HCT116 (cell line): ENCODE results near the gene FAM120A. TPM values are rescaled to one million over a fixed set of nuclear protein-coding genes. Genes with fewer than 3 reads are reported as not detected.

Experiments used
- ATAC-seq: fragments of 200-7000 bp; cut with Tn5 transposase; 2 replicates; pipeline ENCODE4 v1.9.1; 2020; ENCODE audit warnings: mild to moderate bottlenecking, moderate library complexity
- BruUV-seq: library from RNA; stranded (reverse); fragments of 400-500 nt; replicated peaks from 2 replicates; lab custom pipeline; 2021; lab: Mats Ljungman, UMichigan
- CTCF ChIA-PET: fragments of 300-600 bp; sonication (Branson Sonifier 250); formaldehyde crosslinking; loops from one replicate; lab custom pipeline; 2021; ENCODE audit warnings: antibody characterized with exemption; lab: Charles Lee
- POLR2A ChIA-PET: fragments of 300-600, 350-600 bp; sonication (Branson Sonifier 250); formaldehyde crosslinking; loops from one replicate; lab custom pipeline; 2021; ENCODE audit warnings: antibody characterized with exemption; lab: Charles Lee
- RAD21 ChIA-PET, 2 experiments: fragments of 300-600 bp; sonication (Branson Sonifier 250); formaldehyde crosslinking; loops; one replicate each; lab custom pipeline; 2023; ENCODE audit warnings: low total read pairs in 2 of 2; ENCODE audit not compliant: uncharacterized antibody in 2 of 2, unreplicated experiment in 2 of 2, low non-redundant PET in 1 of 2; lab: Charles Lee
- DNase-seq: peaks from one replicate; pipeline ENCODE4 v3.0.0-alpha.2; 2010; ENCODE audit warnings: low read depth, low spot score
- H2AFZ ChIP-seq: fragments of 200-600 bp; shearing (Covaris generic), sonication (generic); 2 replicates; pipeline ENCODE4 v1.6.1; 2017; ENCODE audit warnings: low read depth, mixed run types, mixed read lengths, antibody characterized with exemption, low read length; ENCODE audit not compliant: poor library complexity, severe bottlenecking
- H3K27ac ChIP-seq: 2 replicates; pipeline ENCODE4 v1.5.1; 2012; ENCODE audit warnings: low read depth, low read length
- H3K27me3 ChIP-seq: fragments of 200-600 bp; sonication (generic); 2 replicates; pipeline ENCODE4 v1.6.1; 2016; ENCODE audit warnings: mixed run types, low read length, mixed read lengths; ENCODE audit not compliant: insufficient read depth
- H3K36me3 ChIP-seq, 2 experiments: fragments of 200-500 bp in 1 of 2; fragments of 200-600 bp in 1 of 2; sonication (Bioruptor generic) in 1 of 2; sonication (generic) in 1 of 2; 2 replicates each; pipeline versions ENCODE4 v1.5.1 to v1.6.1; 2014 to 2016; ENCODE audit warnings: low read length in 2 of 2, inconsistent platforms in 1 of 2, mixed read lengths in 1 of 2, mixed run types in 1 of 2; ENCODE audit not compliant: insufficient read depth in 2 of 2, control insufficient read depth in 1 of 2
- H3K4me1 ChIP-seq, 2 experiments: fragments of 200-600 bp in 1 of 2; sonication (generic) in 1 of 2; 2 replicates each; pipeline versions ENCODE4 v1.5.1 to v1.6.1; 2012 to 2017; ENCODE audit warnings: low read length in 2 of 2, inconsistent platforms in 1 of 2, mild to moderate bottlenecking in 1 of 2, mixed read lengths in 1 of 2, mixed run types in 1 of 2, moderate library complexity in 1 of 2; ENCODE audit not compliant: insufficient read depth in 2 of 2, control insufficient read depth in 1 of 2
- H3K4me2 ChIP-seq: fragments of 200-600 bp; sonication (generic); 2 replicates; pipeline ENCODE4 v1.6.1; 2017; ENCODE audit warnings: mixed run types, low read length, mixed read lengths
- H3K4me3 ChIP-seq, 2 experiments: fragments of 200-600 bp in 1 of 2; sonication (generic) in 1 of 2; replicated peaks in 1 of 2; 2 replicates each; pipeline ENCODE4 v1.5.1; 2011 to 2016; ENCODE audit warnings: low read length in 2 of 2, control low read depth in 1 of 2, low read depth in 1 of 2, mild to moderate bottlenecking in 1 of 2, mixed read lengths in 1 of 2, mixed run types in 1 of 2
- H3K79me2 ChIP-seq: fragments of 200-600 bp; sonication (generic); 2 replicates; pipeline ENCODE4 v1.6.1; 2017; ENCODE audit warnings: mild to moderate bottlenecking, mixed run types, low read length, moderate library complexity, mixed read lengths; ENCODE audit not compliant: insufficient read depth
- H3K9ac ChIP-seq: fragments of 200-600 bp; sonication (generic); 2 replicates; pipeline ENCODE4 v1.6.1; 2016; ENCODE audit warnings: low read length, mixed read lengths
- H3K9me2 ChIP-seq: fragments of 200-600 bp; sonication (generic), shearing (Covaris generic); 2 replicates; pipeline ENCODE4 v1.6.1; 2017; ENCODE audit warnings: mixed run types, mild to moderate bottlenecking, moderate library complexity; ENCODE audit not compliant: insufficient read depth
- H3K9me3 ChIP-seq, 2 experiments: fragments of 200-500 bp in 1 of 2; fragments of 200-600 bp in 1 of 2; sonication (Bioruptor generic) in 1 of 2; sonication (generic) in 1 of 2; 2 replicates each; pipeline ENCODE4 v1.6.1; 2014 to 2017; ENCODE audit warnings: low read length in 2 of 2, mixed read lengths in 2 of 2, inconsistent platforms in 1 of 2, low read depth in 1 of 2, mild to moderate bottlenecking in 1 of 2, mixed run types in 1 of 2, moderate library complexity in 1 of 2; ENCODE audit not compliant: control insufficient read depth in 1 of 2, insufficient read depth in 1 of 2
- H4K20me1 ChIP-seq: fragments of 200-600 bp; sonication (generic), shearing (Covaris generic); 2 replicates; pipeline ENCODE4 v1.6.1; 2017; ENCODE audit warnings: mixed run types, mild to moderate bottlenecking, moderate library complexity; ENCODE audit not compliant: insufficient read depth
- EGR1 ChIP-seq: IDR thresholded peaks from 2 replicates; pipeline ENCODE4 v1.6.1; 2012; ENCODE audit warnings: low read depth
- ELF1 ChIP-seq: IDR thresholded peaks from 2 replicates; pipeline ENCODE4 v1.6.1; 2012; ENCODE audit warnings: low read depth, borderline replicate concordance
- FOSL1 ChIP-seq: IDR thresholded peaks from 2 replicates; pipeline ENCODE4 v1.6.1; 2012; ENCODE audit warnings: low read depth
- RAD21 ChIP-seq: IDR thresholded peaks from 2 replicates; pipeline ENCODE4 v1.6.1; 2012; ENCODE audit warnings: low read depth, mild to moderate bottlenecking
- SIN3A ChIP-seq: IDR thresholded peaks from 2 replicates; pipeline ENCODE4 v1.6.1; 2012; ENCODE audit warnings: low read depth
- intact Hi-C: fragments of 100-400 bp; cut with micrococcal nuclease; formaldehyde crosslinking; loops from 2 replicates; pipeline ENCODE4 v1.10.0; 2022
- total RNA-seq: library from RNA; stranded (reverse); gene quantifications from one replicate; pipeline ENCODE4 v1.2.1, GENCODE V29; 2021; ENCODE audit not compliant: unreplicated experiment
- TF ChIP-seq, protein P1 (sequence below): IDR thresholded peaks from 2 replicates; pipeline ENCODE4 v1.6.1; 2011; ENCODE audit warnings: mild to moderate bottlenecking, low read length, moderate library complexity; ENCODE audit not compliant: insufficient replicate concordance; ENCODE audit errors: extremely low read depth
- TF ChIP-seq, protein P2 (sequence below), 3 experiments: fragments of 200-600 bp in 1 of 3; sonication (generic) in 1 of 3; IDR thresholded peaks in 2 of 3; conservative IDR thresholded peaks in 1 of 3; 2 replicates each; pipeline ENCODE4 v1.5.1; 2012 to 2017; ENCODE audit warnings: low read depth in 2 of 3, low read length in 2 of 3, antibody characterized with exemption in 1 of 3, borderline replicate concordance in 1 of 3, control low read depth in 1 of 3, mild to moderate bottlenecking in 1 of 3, mixed read lengths in 1 of 3, mixed run types in 1 of 3, moderate library complexity in 1 of 3; ENCODE audit not compliant: insufficient read depth in 1 of 3

FAM120A gene
- total RNA-seq, 1 experiment from 2014 or later, result 122 TPM

DNA sequence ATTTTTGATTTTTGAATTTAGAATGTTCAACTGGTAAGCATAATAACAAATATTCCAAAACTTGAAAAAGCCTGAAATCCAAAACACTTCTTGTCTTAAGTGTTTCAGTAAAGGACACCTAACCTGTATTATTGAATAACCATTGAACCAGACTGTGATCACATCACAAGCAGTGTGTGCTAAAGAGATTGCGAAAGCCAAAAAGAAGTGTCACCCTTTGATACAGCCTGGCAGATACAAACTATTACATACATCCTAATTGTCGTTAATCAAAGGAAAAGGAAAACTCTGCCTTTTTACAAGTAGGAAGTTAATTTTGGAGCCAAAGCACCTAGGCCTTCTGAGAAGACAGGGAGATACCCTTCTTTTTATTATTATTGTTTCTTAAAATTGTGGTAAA, 10.3 kb downstream of the FAM120A start:
- peaks cover 100% of the 10 kb centered on the region for H3K79me2 ChIP-seq
- peaks cover 33% of the 10 kb centered on the region; the same call in 1 of the 2 replicates for H4K20me1 ChIP-seq
- no peaks in the 10 kb centered on the region for H3K9me3 ChIP-seq
- no TSS peak for BruUV-seq
- H2AFZ ChIP-seq, result no peak overlapping the region
- H3K4me3 ChIP-seq, result no peak overlapping the region
- no peak overlapping the region for H3K27ac ChIP-seq
- H3K9me2 ChIP-seq, result no peaks in the 10 kb centered on the region
- DNase-seq, result no peak
- ChIA-PET RAD21 (no interaction called here), POLR2A (no interaction called here), CTCF (no interaction called here)
- H3K9ac ChIP-seq, result no peak overlapping the region
- no peaks in the 10 kb centered on the region for H3K27me3 ChIP-seq
- no peak for ATAC-seq
- H3K36me3 ChIP-seq, result 0 out of 4 replicates have a peak, but pooled peaks cover 0 to 6% of the 10 kb centered on the region in 2 experiments
- no peak for TF ChIP-seq FOSL1
- TF ChIP-seq RAD21, result no peak
- TF ChIP-seq, protein P1, sequence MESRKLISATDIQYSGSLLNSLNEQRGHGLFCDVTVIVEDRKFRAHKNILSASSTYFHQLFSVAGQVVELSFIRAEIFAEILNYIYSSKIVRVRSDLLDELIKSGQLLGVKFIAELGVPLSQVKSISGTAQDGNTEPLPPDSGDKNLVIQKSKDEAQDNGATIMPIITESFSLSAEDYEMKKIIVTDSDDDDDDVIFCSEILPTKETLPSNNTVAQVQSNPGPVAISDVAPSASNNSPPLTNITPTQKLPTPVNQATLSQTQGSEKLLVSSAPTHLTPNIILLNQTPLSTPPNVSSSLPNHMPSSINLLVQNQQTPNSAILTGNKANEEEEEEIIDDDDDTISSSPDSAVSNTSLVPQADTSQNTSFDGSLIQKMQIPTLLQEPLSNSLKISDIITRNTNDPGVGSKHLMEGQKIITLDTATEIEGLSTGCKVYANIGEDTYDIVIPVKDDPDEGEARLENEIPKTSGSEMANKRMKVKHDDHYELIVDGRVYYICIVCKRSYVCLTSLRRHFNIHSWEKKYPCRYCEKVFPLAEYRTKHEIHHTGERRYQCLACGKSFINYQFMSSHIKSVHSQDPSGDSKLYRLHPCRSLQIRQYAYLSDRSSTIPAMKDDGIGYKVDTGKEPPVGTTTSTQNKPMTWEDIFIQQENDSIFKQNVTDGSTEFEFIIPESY, result no peak
- TF ChIP-seq, protein P2, sequence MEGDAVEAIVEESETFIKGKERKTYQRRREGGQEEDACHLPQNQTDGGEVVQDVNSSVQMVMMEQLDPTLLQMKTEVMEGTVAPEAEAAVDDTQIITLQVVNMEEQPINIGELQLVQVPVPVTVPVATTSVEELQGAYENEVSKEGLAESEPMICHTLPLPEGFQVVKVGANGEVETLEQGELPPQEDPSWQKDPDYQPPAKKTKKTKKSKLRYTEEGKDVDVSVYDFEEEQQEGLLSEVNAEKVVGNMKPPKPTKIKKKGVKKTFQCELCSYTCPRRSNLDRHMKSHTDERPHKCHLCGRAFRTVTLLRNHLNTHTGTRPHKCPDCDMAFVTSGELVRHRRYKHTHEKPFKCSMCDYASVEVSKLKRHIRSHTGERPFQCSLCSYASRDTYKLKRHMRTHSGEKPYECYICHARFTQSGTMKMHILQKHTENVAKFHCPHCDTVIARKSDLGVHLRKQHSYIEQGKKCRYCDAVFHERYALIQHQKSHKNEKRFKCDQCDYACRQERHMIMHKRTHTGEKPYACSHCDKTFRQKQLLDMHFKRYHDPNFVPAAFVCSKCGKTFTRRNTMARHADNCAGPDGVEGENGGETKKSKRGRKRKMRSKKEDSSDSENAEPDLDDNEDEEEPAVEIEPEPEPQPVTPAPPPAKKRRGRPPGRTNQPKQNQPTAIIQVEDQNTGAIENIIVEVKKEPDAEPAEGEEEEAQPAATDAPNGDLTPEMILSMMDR (IDR thresholded peaks at IDR 0.05 in 2 of 3, conservative IDR thresholded peaks at IDR 0.05 in 1 of 3; ENCODE audit: borderline replicate concordance in 1 of 3, insufficient read depth in 1 of 3, low read depth in 2 of 3, low read length in 2 of 3), result no peak
- TF ChIP-seq ELF1, result no peak
- no peak for TF ChIP-seq SIN3A
- TF ChIP-seq EGR1, result no peak
- intact Hi-C loops, result no loop called here
- H3K4me2 ChIP-seq, result no peak overlapping the region
- peaks cover 4 to 12% of the 10 kb centered on the region in 2 experiments; a peak in 3 of 4 replicates for H3K4me1 ChIP-seq
